GM12801 (cell line): ENCODE data around the gene TRIM44.

Experiments
- CTCF ChIP-seq: IDR thresholded peaks from one replicate; pipeline ENCODE4 v1.5.1; 2011; ENCODE audit warnings: control low read depth; ENCODE audit not compliant: insufficient read length; ENCODE audit errors: extremely low read depth

Gene TRIM44

DNA sequence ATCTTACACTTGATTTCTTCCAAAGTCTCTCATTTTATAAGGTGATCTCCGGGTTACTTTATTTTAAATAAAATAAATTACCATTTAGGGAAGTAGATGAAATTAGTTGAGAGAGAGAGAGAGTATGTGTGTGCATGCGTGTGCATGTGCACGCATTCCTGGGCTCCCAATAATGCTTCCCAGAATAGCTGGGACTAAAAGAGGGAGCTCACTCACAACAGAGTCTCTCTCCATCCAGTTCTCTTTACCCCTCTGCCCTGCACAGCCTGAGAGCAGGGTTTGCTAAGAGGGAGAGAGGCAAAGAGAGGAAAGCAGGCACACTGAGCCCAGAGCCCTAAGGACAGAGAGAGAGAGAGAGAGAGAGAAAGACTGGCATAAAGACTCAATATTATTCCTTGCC lies 11.3 kb upstream of the TRIM44 start:
- no peak for TF ChIP-seq CTCF

DNA sequence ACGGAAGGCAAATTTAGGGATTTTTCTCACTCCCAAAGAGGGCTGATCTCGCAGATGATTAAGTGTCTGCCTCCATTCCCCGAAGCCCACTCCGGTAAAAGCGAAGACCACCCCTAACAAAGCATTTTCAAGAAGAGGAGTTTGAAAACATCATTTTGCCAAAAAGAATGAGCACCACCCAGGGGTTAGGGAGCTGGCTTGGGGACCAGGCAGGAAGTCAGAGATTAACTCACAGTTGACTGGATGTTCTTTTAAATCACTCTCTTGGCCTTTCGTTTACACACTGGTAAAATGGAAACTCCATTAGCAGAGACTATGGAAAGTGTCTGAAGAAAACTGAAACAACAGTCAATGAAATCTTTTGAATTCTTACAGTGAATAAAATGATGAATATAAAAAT lies 7.9 kb upstream of the TRIM44 start:
- no peak for TF ChIP-seq CTCF

- TF ChIP-seq CTCF, result no peak
These were observed 7.3 kb upstream of the TRIM44 start for GRCh38 chr11:35655254-35655653.

GRCh38 chr11:35655856-35656255 lies 6.7 kb upstream of the TRIM44 start:
- no peak for TF ChIP-seq CTCF

GRCh38 chr11:35658020-35658948 lies 4.3 kb upstream of the TRIM44 start:
- TF ChIP-seq CTCF, result no peak

- TF ChIP-seq CTCF, result no peak
These were observed 1.0 kb upstream of the TRIM44 start for GRCh38 chr11:35661534-35661933.

- no peak for TF ChIP-seq CTCF
These were observed 420 bp upstream of the TRIM44 start for GRCh38 chr11:35662061-35662648.
